WI38 (cell line): ENCODE measurements around the gene CFAP161.
A peak's percentile ranks its signal among the peaks of the same experiment; 100 is the strongest.
"Not testable (repeated sequence)": the region's sequence is repeated elsewhere in the genome, so short reads cannot be mapped to it uniquely, and the experiment has no call there.

Experiments used
- H3K4me3 ChIP-seq: 2 replicates; pipeline ENCODE4 v1.5.1; 2011; ENCODE audit warnings: low read depth, mild to moderate bottlenecking, control low read depth, low read length
- TF ChIP-seq, protein P1 (sequence below): IDR thresholded peaks from 2 replicates; pipeline ENCODE4 v1.5.1; 2012; ENCODE audit warnings: low read depth, mild to moderate bottlenecking, control low read depth, low read length

The CFAP161 gene

DNA sequence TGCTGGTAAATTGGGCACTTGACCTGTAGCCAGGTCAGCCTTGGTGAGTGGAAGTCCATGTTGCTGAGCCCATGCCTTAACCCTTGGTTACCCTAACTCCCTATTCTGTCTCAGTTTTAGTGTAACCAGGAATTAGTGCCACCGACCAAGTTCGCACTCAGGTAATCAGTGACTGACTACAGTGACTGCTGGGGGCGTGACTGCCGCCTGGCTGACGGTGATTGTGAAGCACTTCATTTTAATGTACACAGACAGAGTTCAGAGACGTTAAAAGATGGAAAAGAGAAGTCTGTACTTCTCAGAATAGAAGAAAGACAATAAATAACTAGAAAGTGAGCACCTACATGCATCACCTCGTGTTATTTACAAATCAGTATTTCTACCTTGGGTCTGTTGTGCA, 17.3 kb downstream of the CFAP161 start:
- no peak overlapping the region for H3K4me3 ChIP-seq
- TF ChIP-seq, protein P1, sequence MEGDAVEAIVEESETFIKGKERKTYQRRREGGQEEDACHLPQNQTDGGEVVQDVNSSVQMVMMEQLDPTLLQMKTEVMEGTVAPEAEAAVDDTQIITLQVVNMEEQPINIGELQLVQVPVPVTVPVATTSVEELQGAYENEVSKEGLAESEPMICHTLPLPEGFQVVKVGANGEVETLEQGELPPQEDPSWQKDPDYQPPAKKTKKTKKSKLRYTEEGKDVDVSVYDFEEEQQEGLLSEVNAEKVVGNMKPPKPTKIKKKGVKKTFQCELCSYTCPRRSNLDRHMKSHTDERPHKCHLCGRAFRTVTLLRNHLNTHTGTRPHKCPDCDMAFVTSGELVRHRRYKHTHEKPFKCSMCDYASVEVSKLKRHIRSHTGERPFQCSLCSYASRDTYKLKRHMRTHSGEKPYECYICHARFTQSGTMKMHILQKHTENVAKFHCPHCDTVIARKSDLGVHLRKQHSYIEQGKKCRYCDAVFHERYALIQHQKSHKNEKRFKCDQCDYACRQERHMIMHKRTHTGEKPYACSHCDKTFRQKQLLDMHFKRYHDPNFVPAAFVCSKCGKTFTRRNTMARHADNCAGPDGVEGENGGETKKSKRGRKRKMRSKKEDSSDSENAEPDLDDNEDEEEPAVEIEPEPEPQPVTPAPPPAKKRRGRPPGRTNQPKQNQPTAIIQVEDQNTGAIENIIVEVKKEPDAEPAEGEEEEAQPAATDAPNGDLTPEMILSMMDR, result no peak

DNA sequence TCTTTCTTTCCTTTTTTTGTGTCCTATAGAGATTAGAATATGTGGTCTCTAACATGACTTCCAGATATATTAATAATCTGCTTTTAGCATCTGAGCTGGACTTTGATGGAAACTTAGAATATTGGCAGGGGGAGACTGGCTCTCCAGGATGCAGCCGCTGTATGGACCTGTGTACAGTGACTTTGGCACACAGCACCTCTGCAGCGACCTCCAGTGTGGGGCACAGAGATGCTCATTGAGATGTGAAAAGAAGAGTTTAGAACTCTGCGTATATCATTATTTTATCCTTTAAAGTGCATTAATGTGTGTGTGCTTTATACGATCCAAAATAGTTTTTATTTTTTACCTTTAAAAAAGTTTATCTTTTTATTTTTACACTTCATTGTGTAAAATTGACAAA, 18.3 kb downstream of the CFAP161 start:
- no peak overlapping the region for H3K4me3 ChIP-seq
- TF ChIP-seq, protein P1, result no peak

DNA sequence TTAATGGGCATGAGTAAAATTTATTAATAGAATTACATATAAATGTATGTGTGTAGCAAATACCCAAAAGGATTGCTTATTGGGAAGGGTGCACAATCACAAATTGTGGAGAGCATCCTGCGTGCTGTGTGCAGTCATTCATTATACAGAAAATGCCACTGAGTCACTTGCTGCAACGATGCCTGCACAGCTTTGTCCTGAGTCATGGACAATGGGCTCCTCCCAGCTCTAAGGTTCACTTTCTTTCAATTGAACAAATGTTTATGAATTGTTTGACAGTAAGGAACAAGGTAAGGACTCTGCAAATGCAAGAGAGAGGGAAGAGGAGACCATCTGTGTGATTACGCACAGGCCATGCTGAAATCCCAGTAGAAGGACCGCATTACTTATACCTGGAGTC, 18.7 kb downstream of the CFAP161 start:
- TF ChIP-seq, protein P1, result no peak
- no peak overlapping the region for H3K4me3 ChIP-seq

DNA sequence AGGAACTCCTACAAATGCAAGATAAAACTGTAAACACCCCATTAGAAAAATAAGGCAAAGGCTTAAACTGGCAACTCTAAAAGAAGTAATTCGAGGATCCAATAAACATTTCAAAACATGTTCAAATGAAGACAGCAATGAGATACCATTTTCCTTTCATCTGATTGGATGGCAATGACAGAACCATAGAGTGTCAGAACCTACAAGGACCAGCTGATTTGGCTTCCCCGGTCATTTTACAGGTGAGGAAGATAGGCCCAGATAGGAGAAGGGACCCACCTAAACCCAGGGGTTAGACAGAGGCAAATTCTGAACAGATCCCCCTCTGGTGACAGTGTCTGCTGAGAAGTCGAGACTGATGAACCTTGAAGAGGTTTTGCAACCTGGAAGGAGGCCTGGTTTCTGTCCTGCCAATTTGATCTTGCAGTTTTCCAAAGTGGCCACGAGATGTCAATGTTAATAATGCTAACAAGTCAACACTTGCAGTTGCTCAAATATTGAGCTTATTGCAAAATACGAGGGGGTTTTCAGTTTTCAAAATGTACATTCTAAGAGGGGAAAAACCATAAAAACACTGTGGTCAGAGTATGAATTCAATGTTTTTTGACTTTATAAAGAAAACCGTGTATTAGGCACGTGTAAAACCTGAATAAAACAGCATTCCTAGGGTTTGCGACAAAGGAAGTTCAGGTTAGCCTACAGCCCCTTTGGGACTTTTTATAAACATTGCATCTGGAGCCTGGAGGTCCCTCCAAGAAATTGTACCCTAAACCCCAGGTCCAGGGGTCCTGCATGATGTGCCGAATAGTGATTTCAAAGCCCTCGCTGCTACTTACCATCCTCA, 21.5 kb downstream of the CFAP161 start:
- no peak overlapping the region for H3K4me3 ChIP-seq
- TF ChIP-seq, protein P1, result peak; percentile 51; the same call in 1 of the 2 replicates

DNA sequence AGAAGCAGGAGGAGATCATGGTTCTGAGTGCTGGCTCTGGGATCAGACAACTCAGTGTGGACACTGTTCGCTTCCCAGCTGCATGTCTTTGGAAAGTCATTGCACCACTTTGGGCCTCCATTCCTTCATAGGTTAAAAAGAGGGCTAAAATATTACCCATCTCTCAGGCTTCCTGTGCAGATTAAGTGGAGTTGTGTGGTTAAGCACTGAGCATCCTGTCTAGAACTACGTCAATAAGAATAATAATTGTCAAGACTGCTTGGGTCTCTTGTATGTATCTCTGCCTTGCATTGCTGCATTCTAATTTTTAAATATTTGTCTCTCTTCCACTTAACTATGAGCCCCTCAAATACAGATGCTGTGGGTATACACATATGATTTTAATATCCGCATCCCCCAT, 22.3 kb downstream of the CFAP161 start:
- H3K4me3 ChIP-seq, result no peak overlapping the region
- TF ChIP-seq, protein P1, result no peak

DNA sequence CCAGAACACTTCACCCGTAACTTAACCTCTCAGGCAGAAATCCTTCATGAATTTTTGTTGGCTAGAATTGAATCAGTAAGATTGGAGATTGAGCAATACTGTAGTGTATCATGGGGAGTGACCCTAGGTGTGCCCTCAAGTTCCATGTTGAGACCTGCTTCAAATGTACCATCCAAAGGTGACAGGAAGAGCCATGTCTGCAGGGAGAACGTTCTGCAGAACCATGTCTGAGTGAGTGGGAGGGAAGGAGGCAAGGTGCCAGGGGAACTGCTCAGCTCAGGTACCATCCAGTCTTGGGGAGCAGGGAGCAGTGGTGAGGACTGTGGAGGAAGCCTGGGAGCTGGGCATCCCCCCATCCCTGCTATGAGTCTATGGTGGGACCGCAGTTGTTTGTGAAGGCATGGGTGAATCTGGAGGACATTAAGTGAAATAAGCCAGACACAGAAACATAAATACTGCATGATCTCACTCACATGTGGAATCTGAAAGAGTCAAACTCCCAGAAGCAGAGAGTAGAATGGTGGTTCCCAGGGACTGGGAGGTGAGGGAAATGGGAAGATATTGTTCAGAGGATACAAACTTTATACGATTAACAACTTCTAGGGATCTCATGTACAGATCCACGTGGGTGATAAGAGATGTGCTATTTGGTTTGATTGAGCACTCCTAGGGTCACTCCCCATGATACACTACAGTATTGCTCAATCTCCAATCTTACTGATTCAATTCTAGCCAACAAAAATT, 23.3 kb downstream of the CFAP161 start:
- H3K4me3 ChIP-seq, result no peak overlapping the region
- TF ChIP-seq, protein P1, result no peak

DNA sequence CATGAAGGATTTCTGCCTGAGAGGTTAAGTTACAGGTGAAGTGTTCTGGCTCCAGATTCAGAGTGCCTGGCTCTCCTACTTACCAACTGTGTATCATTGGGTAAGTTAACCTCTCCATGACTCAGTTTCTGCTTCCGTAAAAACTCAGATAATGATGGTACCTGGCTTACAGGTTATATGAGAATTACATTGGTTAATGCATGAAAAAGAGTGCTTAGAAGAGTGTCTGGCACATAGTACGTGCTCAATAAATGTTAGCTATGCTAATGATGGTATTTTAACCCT, 23.8 kb downstream of the CFAP161 start:
- TF ChIP-seq, protein P1, result no peak
- H3K4me3 ChIP-seq, result no peak overlapping the region

DNA sequence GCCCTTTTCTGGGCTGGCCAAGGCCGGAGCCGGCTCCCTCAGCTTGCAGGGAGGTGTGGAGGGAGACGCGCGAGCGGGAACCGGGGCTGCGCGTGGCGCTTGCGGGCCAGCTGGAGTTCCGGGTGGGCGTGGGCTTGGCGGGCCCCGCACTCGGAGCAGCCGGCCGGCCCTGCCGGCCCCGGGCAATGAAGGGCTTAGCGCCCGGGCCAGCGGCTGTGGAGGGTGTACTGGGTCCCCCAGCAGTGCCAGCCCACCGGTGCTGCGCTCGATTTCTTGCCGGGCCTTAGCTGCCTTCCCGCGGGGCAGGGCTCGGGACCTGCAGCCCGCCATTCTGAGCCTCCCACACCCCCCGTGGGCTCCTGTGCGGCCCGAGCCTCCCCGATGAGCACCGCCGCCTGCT, 24.5 kb downstream of the CFAP161 start:
- H3K4me3 ChIP-seq, result not testable (repeated sequence)
